Measurements from ENCODE around the gene TSPAN19.

The TSPAN19 gene

DNA sequence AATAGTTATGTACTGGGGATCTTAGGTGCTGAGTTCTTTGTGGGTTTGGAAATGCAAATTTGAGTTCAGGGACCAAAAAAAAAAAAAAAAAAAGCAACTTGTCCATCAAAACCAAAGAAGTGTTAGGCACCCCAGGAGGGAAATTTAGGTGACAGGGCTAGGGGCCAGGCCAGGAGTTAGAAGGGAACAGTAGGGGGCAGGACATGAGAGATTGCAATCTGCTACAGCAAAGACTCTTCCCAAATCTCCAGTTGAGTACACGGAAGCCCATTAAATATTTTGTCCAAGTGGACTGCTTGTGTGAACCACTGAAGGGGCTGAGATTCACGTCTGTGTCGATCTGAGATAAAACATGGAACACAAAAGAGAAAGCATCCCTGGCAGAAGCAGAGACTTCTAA lies 52.8 kb downstream of the TSPAN19 start:
- POLR2A ChIA-PET: no interaction called here
- TF ChIP-seq SUZ12 (IDR thresholded peaks at IDR 0.05): no peak
- TF ChIP-seq FOXM1 (IDR thresholded peaks at IDR 0.05; ENCODE audit: borderline replicate concordance): no peak
- TF ChIP-seq ARNT (IDR thresholded peaks at IDR 0.05): no peak
- TF ChIP-seq L3MBTL2 (conservative IDR thresholded peaks at IDR 0.05): no peak
- no peak for TF ChIP-seq BHLHE40 (IDR thresholded peaks at IDR 0.05; ENCODE audit: borderline replicate concordance)
- TF ChIP-seq, protein P1, sequence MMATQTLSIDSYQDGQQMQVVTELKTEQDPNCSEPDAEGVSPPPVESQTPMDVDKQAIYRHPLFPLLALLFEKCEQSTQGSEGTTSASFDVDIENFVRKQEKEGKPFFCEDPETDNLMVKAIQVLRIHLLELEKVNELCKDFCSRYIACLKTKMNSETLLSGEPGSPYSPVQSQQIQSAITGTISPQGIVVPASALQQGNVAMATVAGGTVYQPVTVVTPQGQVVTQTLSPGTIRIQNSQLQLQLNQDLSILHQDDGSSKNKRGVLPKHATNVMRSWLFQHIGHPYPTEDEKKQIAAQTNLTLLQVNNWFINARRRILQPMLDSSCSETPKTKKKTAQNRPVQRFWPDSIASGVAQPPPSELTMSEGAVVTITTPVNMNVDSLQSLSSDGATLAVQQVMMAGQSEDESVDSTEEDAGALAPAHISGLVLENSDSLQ (IDR thresholded peaks at IDR 0.05): no peak
- no peak for TF ChIP-seq HDGF (IDR thresholded peaks at IDR 0.05; ENCODE audit: borderline replicate concordance)
- TF ChIP-seq FOXK2 (IDR thresholded peaks at IDR 0.05): no peak
- TF ChIP-seq NFRKB (IDR thresholded peaks at IDR 0.05): no peak
- TF ChIP-seq CTBP1 (IDR thresholded peaks at IDR 0.05; ENCODE audit: borderline replicate concordance): no peak

DNA sequence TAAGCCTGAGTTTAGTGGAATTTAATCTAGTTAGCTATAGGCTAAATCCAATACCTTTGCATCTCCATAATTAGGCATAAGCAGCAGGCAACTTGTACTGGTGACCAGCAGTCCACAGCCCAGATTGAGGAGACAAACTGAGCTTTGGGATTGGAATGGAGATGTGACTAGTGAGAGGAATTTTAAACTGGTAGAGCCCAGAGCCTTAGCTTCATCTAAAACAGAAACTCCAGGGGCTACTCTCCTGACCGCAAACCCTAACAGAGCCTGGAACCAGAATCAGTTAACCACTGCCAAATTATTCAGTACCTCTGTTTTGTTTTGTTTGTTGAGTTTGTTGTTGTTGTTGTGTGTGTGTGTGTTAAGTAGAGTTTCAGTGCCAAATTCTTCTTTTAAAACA lies 53.2 kb downstream of the TSPAN19 start:
- POLR2A ChIA-PET: no interaction called here
- no peak for TF ChIP-seq ZNF384 (IDR thresholded peaks at IDR 0.05)
- TF ChIP-seq FOXM1 (IDR thresholded peaks at IDR 0.05; ENCODE audit: borderline replicate concordance): no peak
- CTCF ChIA-PET: no interaction called here
- DNase-seq (ENCODE audit: extremely low spot score): no peak

More for the DNA sequence above, 52.8 kb downstream of the TSPAN19 start:
- CTCF ChIA-PET: no interaction called here
- DNase-seq (ENCODE audit: extremely low spot score): no peak

DNA sequence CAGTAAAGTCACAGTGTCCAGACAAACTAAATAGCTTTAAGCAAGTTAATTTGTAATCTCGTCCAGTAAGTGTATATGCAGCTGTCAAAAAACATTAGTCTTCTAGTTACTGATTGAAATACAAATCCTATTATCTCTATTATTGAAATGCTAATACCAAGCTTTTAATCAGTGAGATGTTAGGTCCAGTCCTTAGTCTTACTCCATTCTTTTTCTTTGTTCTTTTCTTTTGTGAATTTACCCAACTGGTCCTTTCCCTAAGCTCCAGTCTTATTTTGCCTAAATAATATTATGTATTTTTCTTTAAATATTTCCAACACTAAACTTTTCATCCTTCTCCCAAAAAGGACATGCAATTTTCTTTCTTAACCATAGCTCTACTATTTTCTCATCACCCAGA lies 57.2 kb downstream of the TSPAN19 start:
- DNase-seq (ENCODE audit: extremely low spot score): no peak
- no peak for TF ChIP-seq ZNF384 (IDR thresholded peaks at IDR 0.05)
- TF ChIP-seq TARDBP (IDR thresholded peaks at IDR 0.05): no peak
- TF ChIP-seq ELF4 (IDR thresholded peaks at IDR 0.05): no peak
- no peak for TF ChIP-seq BHLHE40 (IDR thresholded peaks at IDR 0.05; ENCODE audit: borderline replicate concordance)
- TF ChIP-seq SP1 (IDR thresholded peaks at IDR 0.05): no peak
- TF ChIP-seq CTBP1 (IDR thresholded peaks at IDR 0.05; ENCODE audit: borderline replicate concordance): no peak
- no peak for TF ChIP-seq NFRKB (IDR thresholded peaks at IDR 0.05)
- TF ChIP-seq, protein P1 (IDR thresholded peaks at IDR 0.05): no peak
- no peak for TF ChIP-seq L3MBTL2 (conservative IDR thresholded peaks at IDR 0.05)
- TF ChIP-seq FOXA1 (IDR thresholded peaks at IDR 0.05): no peak
- TF ChIP-seq ARNT (IDR thresholded peaks at IDR 0.05): no peak
- no peak for TF ChIP-seq SUZ12 (IDR thresholded peaks at IDR 0.05)
- TF ChIP-seq LEF1 (IDR thresholded peaks at IDR 0.05; ENCODE audit: borderline replicate concordance): no peak
- TF ChIP-seq FOXK2 (IDR thresholded peaks at IDR 0.05): no peak
- TF ChIP-seq FOXM1 (IDR thresholded peaks at IDR 0.05; ENCODE audit: borderline replicate concordance): no peak
- TF ChIP-seq HDGF (IDR thresholded peaks at IDR 0.05; ENCODE audit: borderline replicate concordance): no peak
- CTCF ChIA-PET: no interaction called here
- POLR2A ChIA-PET: no interaction called here

DNA sequence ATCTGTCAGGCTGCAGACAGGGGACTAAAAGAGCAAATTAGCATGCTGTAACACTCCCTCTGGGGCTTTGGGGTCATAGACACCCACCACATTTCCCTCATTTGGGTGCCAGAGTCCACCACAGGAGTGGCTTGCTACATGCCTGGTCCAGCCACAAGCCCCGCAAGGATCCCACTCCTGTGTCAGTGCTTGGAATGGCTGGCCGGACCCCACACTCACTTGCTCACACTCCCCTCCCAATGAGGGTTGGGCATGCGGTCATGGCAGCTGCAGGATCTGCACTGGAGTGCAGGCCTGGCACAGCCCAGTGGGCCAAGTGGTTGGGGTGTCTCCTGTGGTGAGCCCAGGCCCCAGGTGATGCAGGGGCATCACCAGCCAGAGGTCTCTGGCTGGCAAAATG lies 59.9 kb downstream of the TSPAN19 start:
- no peak for DNase-seq (ENCODE audit: extremely low spot score)
- TF ChIP-seq ELF4 (IDR thresholded peaks at IDR 0.05): no peak
- no peak for TF ChIP-seq ARNT (IDR thresholded peaks at IDR 0.05)
- no peak for TF ChIP-seq FOXM1 (IDR thresholded peaks at IDR 0.05; ENCODE audit: borderline replicate concordance)
- TF ChIP-seq, protein P1 (IDR thresholded peaks at IDR 0.05): no peak
- TF ChIP-seq L3MBTL2 (conservative IDR thresholded peaks at IDR 0.05): no peak
- no peak for TF ChIP-seq LEF1 (IDR thresholded peaks at IDR 0.05; ENCODE audit: borderline replicate concordance)
- TF ChIP-seq TARDBP (IDR thresholded peaks at IDR 0.05): no peak
- TF ChIP-seq SUZ12 (IDR thresholded peaks at IDR 0.05): no peak
- CTCF ChIA-PET: no interaction called here
- POLR2A ChIA-PET: no interaction called here

DNA sequence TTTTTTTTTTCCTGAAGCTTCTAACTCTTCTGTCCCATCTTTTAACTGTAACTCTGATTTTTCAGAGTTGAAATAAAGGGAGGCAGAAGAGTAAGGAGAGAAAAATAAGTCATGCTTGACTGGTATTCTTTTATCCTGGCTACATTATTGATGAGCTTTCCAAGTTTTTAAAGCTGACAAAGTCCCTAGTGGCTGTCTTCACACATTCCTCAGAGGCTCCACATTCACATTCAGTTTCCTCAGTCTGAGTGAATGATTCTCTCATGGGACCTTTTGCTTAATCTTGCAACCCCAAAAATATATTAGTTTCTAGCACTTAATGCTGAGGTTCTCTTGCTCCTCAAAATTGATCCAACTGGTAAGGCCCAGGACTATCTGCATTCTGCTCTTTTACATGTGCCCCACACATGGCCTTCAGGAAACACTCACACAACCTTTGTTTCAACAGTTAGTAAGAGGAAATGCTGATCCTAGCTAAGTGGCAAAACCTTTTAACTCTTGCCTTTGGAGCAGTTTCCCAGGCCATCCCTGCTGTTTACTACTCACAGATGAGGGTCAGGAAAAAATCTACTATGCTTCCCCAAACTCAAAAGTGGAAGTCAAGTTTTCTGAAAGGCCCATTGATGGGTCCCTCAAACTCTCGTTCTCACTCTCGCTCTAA lies 61.8 kb downstream of the TSPAN19 start:
- no peak for TF ChIP-seq LEF1 (IDR thresholded peaks at IDR 0.05; ENCODE audit: borderline replicate concordance)
- no peak for TF ChIP-seq NFRKB (IDR thresholded peaks at IDR 0.05)
- no peak for TF ChIP-seq FOXK2 (IDR thresholded peaks at IDR 0.05)
- TF ChIP-seq CTBP1 (IDR thresholded peaks at IDR 0.05; ENCODE audit: borderline replicate concordance): no peak
- no peak for TF ChIP-seq ARNT (IDR thresholded peaks at IDR 0.05)
- no peak for TF ChIP-seq BHLHE40 (IDR thresholded peaks at IDR 0.05; ENCODE audit: borderline replicate concordance)
- TF ChIP-seq, protein P1 (IDR thresholded peaks at IDR 0.05): no peak
- no peak for TF ChIP-seq SP1 (IDR thresholded peaks at IDR 0.05)
- no peak for TF ChIP-seq HDGF (IDR thresholded peaks at IDR 0.05; ENCODE audit: borderline replicate concordance)
- no peak for TF ChIP-seq ELF4 (IDR thresholded peaks at IDR 0.05)
- TF ChIP-seq FOXM1 (IDR thresholded peaks at IDR 0.05; ENCODE audit: borderline replicate concordance): no peak
- no peak for TF ChIP-seq FOXA1 (IDR thresholded peaks at IDR 0.05)
- no peak for TF ChIP-seq ZNF384 (IDR thresholded peaks at IDR 0.05)
- no peak for TF ChIP-seq TARDBP (IDR thresholded peaks at IDR 0.05)
- TF ChIP-seq L3MBTL2 (conservative IDR thresholded peaks at IDR 0.05): no peak
- no peak for TF ChIP-seq SUZ12 (IDR thresholded peaks at IDR 0.05)
- DNase-seq (ENCODE audit: extremely low spot score): no peak
- ChIA-PET CTCF (no interaction called here), POLR2A (no interaction called here)

DNA sequence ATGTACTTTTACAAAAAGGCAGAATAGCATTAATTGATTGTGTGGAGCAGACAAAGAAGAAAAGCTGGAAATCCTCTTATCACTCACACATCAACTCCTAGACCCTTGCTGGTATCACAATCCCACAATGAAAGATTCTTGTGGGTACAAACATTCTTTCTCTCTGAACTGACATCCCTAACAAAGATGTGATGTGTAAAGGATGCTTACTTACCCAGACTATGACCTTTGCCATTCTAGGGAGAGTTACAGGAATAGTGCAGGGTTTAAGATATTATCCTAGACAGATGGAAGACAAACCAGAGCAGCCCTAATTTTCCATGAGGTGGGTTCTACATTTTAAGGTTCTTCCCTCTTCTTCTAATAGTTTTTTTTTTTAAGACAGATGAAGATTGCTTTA lies 63.1 kb downstream of the TSPAN19 start:
- TF ChIP-seq TARDBP (IDR thresholded peaks at IDR 0.05) (no peak), SUZ12 (IDR thresholded peaks at IDR 0.05) (no peak), BHLHE40 (IDR thresholded peaks at IDR 0.05; ENCODE audit: borderline replicate concordance) (no peak), ZNF384 (IDR thresholded peaks at IDR 0.05) (no peak), ARNT (IDR thresholded peaks at IDR 0.05) (no peak), LEF1 (IDR thresholded peaks at IDR 0.05; ENCODE audit: borderline replicate concordance) (no peak), NFRKB (IDR thresholded peaks at IDR 0.05) (no peak), SP1 (IDR thresholded peaks at IDR 0.05) (no peak), L3MBTL2 (conservative IDR thresholded peaks at IDR 0.05) (no peak), HDGF (IDR thresholded peaks at IDR 0.05; ENCODE audit: borderline replicate concordance) (no peak), FOXA1 (IDR thresholded peaks at IDR 0.05) (no peak), FOXM1 (IDR thresholded peaks at IDR 0.05; ENCODE audit: borderline replicate concordance) (no peak), ELF4 (IDR thresholded peaks at IDR 0.05) (no peak), CTBP1 (IDR thresholded peaks at IDR 0.05; ENCODE audit: borderline replicate concordance) (no peak), FOXK2 (IDR thresholded peaks at IDR 0.05) (no peak)
- TF ChIP-seq, protein P1 (IDR thresholded peaks at IDR 0.05): no peak
- ChIA-PET POLR2A (no interaction called here), CTCF (no interaction called here)

More for the DNA sequence above, 63.1 kb downstream of the TSPAN19 start:
- DNase-seq (ENCODE audit: extremely low spot score): no peak

All from HEK293T (cell line).